ENCODE data around the gene STX10. TPM values are rescaled to one million over a fixed set of nuclear protein-coding genes. Genes with fewer than 3 reads are reported as not detected.
A peak's percentile ranks its signal among the peaks of the same experiment; 100 is the strongest.
"Not testable (repeated sequence)": the region's sequence is repeated elsewhere in the genome, so short reads cannot be mapped to it uniquely, and the experiment has no call there.

Gene STX10
- total RNA-seq, 2 donors from 2014 or later = 30.8 to 83.4 TPM

DNA sequence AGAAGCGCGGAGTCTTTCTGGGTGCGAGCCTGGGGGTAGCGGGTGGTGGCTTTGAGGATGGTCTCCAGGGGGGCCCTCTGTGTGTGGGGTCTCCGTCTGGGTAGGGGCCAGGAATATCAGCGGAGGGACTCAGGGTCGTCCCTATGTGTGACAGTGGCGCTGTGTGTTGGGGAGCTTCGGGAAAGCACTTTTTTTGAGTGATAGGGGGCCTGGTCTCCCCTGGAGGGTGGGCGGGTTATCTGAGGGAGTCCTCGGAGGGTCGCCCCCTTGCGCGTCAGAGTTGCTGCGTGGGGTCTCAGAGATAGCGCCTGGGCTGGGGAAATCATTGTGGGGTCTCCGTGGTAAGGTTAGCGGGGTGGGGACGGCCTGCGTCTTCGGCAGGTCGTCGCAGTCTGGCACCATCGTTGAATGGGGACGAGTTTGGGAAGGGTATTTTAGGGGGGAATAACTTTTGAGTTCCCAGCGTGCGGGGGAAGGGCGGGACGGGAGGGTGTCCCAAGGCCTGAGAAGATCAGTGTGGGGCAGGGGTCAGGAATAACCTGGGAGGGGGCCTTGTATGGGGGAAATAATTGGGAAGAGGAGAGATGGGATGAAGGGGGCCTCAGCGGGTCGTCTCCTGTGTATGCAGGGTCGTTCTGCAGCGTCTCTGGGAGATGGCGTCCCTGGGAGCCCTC, 893 bp upstream of the STX10 start:
- Histone ChIP-seq H3K4me1 (ENCODE audit: control insufficient read depth in 1 of 2, low read depth in 2 of 2) (peaks cover 16 to 31% of the 10 kb centered on the region in 2 donors), H3K36me3 (no peaks in the 10 kb centered on the region), H3K4me3 (peak overlapping the region; percentile 100), H3K27ac (peak overlapping the region; percentile 100), H3K27me3 (replicated peaks; ENCODE audit: insufficient read depth) (no peaks in the 10 kb centered on the region), H3K9me3 (no peaks in the 10 kb centered on the region)
- ATAC-seq (ENCODE audit: insufficient number of reproducible peaks, low FRiP score, low read depth) (no peak), DNase-seq (ENCODE audit: low spot score) (no peak)
- TF ChIP-seq CTCF (IDR thresholded peaks at IDR 0.05) = no peak

GRCh38 chr19:13149628-13150186, 468 bp downstream of the STX10 start:
- Histone ChIP-seq H3K36me3 (peaks cover 2% of the 10 kb centered on the region), H3K4me1 (ENCODE audit: control insufficient read depth in 1 of 2, low read depth in 2 of 2) (peaks cover 16 to 18% of the 10 kb centered on the region in 2 donors), H3K27me3 (replicated peaks; ENCODE audit: insufficient read depth) (no peaks in the 10 kb centered on the region), H3K27ac (peak overlapping the region; percentile 100), H3K4me3 (peak overlapping the region; percentile 100), H3K9me3 (no peaks in the 10 kb centered on the region)
- no peak for TF ChIP-seq CTCF (IDR thresholded peaks at IDR 0.05)
- DNase-seq (ENCODE audit: low spot score) = no peak
- no peak for ATAC-seq (ENCODE audit: insufficient number of reproducible peaks, low FRiP score, low read depth)

- H3K4me3 ChIP-seq = peak overlapping the region; percentile 100
- H3K36me3 ChIP-seq; DNase-seq (ENCODE audit: low spot score); H3K9me3 ChIP-seq; H3K27me3 ChIP-seq (replicated peaks; ENCODE audit: insufficient read depth); ATAC-seq (ENCODE audit: insufficient number of reproducible peaks, low FRiP score, low read depth): not testable (repeated sequence)
- peak overlapping the region; percentile 100 for H3K27ac ChIP-seq
- H3K4me1 ChIP-seq (ENCODE audit: control insufficient read depth in 1 of 2, low read depth in 2 of 2) = peaks cover 16 to 18% of the 10 kb centered on the region in 2 donors
Observed at GRCh38 chr19:13149173-13149627, 975 bp downstream of the STX10 start.

GRCh38 chr19:13146763-13147563, 3.2 kb downstream of the STX10 start:
- no peak overlapping the region for H3K4me3 ChIP-seq
- no peak overlapping the region for H3K27ac ChIP-seq
- DNase-seq (ENCODE audit: low spot score) = no peak
- ATAC-seq (ENCODE audit: insufficient number of reproducible peaks, low FRiP score, low read depth) = no peak
- no peaks in the 10 kb centered on the region for H3K9me3 ChIP-seq
- no peaks in the 10 kb centered on the region for H3K27me3 ChIP-seq (replicated peaks; ENCODE audit: insufficient read depth)
- peaks cover 11% of the 10 kb centered on the region for H3K36me3 ChIP-seq
- TF ChIP-seq CTCF (IDR thresholded peaks at IDR 0.05) = no peak
- peaks cover 16 to 27% of the 10 kb centered on the region in 2 donors for H3K4me1 ChIP-seq (ENCODE audit: control insufficient read depth in 1 of 2, low read depth in 2 of 2)

GRCh38 chr19:13139633-13140311, 10.4 kb downstream of the STX10 start:
- Histone ChIP-seq H3K4me1 (ENCODE audit: control insufficient read depth in 1 of 2, low read depth in 2 of 2) (peaks cover 0 to 9% of the 10 kb centered on the region in 2 donors), H3K27ac (no peak overlapping the region), H3K9me3 (no peaks in the 10 kb centered on the region), H3K36me3 (peaks cover 38% of the 10 kb centered on the region), H3K4me3 (no peak overlapping the region), H3K27me3 (replicated peaks; ENCODE audit: insufficient read depth) (no peaks in the 10 kb centered on the region)
- no peak for TF ChIP-seq CTCF (IDR thresholded peaks at IDR 0.05)
- DNase-seq (ENCODE audit: low spot score) (no peak), ATAC-seq (ENCODE audit: insufficient number of reproducible peaks, low FRiP score, low read depth) (no peak)

All from thoracic aorta (tissue), 2 donors.